SK-MEL-5 (cell line): ENCODE measurements around the gene PPP1CC. TPM values are rescaled to one million over a fixed set of nuclear protein-coding genes. Genes with fewer than 3 reads are reported as not detected.
"Not testable (repeated sequence)": the region's sequence is repeated elsewhere in the genome, so short reads cannot be mapped to it uniquely, and the experiment has no call there.

Source experiments
- DNase-seq: peaks from one replicate; pipeline ENCODE4 v3.0.0-alpha.2; 2016; ENCODE audit warnings: low read depth, low spot score
- in situ Hi-C: cut with HindIII; loops from 2 replicates; pipeline ENCODE4 v1.10.0; 2016; ENCODE audit warnings: low sequenced_read_pairs, high pct_unique_total_duplicates, low pct_unique_long_range_greater_than_20kb
- total RNA-seq: library from RNA; depleted of rRNA; stranded (reverse); fragments of >200 nt; shearing (Covaris generic); gene quantifications from 2 replicates; pipeline ENCODE4 v1.2.3, GENCODE V29; 2014

Gene PPP1CC
- total RNA-seq, 1 experiment from 2014 or later: 197 TPM

GRCh38 chr12:110733900-110734299, 8.8 kb downstream of the PPP1CC start:
- peak; percentile 13 for DNase-seq
- in situ Hi-C loops: no loop called here

GRCh38 chr12:110733089-110733715, 9.5 kb downstream of the PPP1CC start:
- DNase-seq: peak; percentile 67

GRCh38 chr12:110732572-110732971, 10.1 kb downstream of the PPP1CC start:
- no peak for DNase-seq
- in situ Hi-C loops: no loop called here

More at GRCh38 chr12:110733089-110733715, 9.5 kb downstream of the PPP1CC start:
- in situ Hi-C loops: no loop called here

- in situ Hi-C loops: no loop called here
Measured at GRCh38 chr12:110731479-110731878, 11.2 kb downstream of the PPP1CC start.

GRCh38 chr12:110728628-110729027, 14.1 kb downstream of the PPP1CC start:
- no peak for DNase-seq
- in situ Hi-C loops: no loop called here

More at GRCh38 chr12:110731479-110731878, 11.2 kb downstream of the PPP1CC start:
- no peak for DNase-seq

GRCh38 chr12:110726708-110727369, 15.9 kb downstream of the PPP1CC start:
- DNase-seq: no peak

GRCh38 chr12:110726028-110726427, 16.7 kb downstream of the PPP1CC start:
- DNase-seq: no peak
- in situ Hi-C loops: no loop called here

More at GRCh38 chr12:110726708-110727369, 15.9 kb downstream of the PPP1CC start:
- in situ Hi-C loops: no loop called here

GRCh38 chr12:110725267-110725666, 17.4 kb downstream of the PPP1CC start:
- in situ Hi-C loops: no loop called here
- peak; percentile 53 for DNase-seq

GRCh38 chr12:110722892-110723291, 19.8 kb downstream of the PPP1CC start:
- in situ Hi-C loops: not testable (repeated sequence)

GRCh38 chr12:110721570-110721969, 21.1 kb downstream of the PPP1CC start:
- in situ Hi-C loops: no loop called here
- no peak for DNase-seq

More at GRCh38 chr12:110722892-110723291, 19.8 kb downstream of the PPP1CC start:
- not testable (repeated sequence) for DNase-seq

- in situ Hi-C loops: no loop called here
- DNase-seq: no peak
Measured at GRCh38 chr12:110720516-110720915, 22.2 kb downstream of the PPP1CC start.

- in situ Hi-C loops: no loop called here
Measured at GRCh38 chr12:110718222-110718908, 24.3 kb downstream of the PPP1CC start.

GRCh38 chr12:110717037-110717436, 25.7 kb downstream of the PPP1CC start:
- DNase-seq: no peak
- in situ Hi-C loops: no loop called here

More at GRCh38 chr12:110718222-110718908, 24.3 kb downstream of the PPP1CC start:
- no peak for DNase-seq

GRCh38 chr12:110708917-110709316, 33.8 kb downstream of the PPP1CC start:
- in situ Hi-C loops: no loop called here
- no peak for DNase-seq

- in situ Hi-C loops: no loop called here
- no peak for DNase-seq
Measured at GRCh38 chr12:110705309-110705708, 37.4 kb downstream of the PPP1CC start.

- in situ Hi-C loops: no loop called here
- no peak for DNase-seq
Measured at GRCh38 chr12:110704750-110705149, 37.9 kb downstream of the PPP1CC start.

GRCh38 chr12:110704231-110704630, 38.5 kb downstream of the PPP1CC start:
- no peak for DNase-seq
- in situ Hi-C loops: no loop called here

GRCh38 chr12:110702081-110702480, 40.6 kb downstream of the PPP1CC start:
- no peak for DNase-seq

More at GRCh38 chr12:110702081-110702480, 40.6 kb downstream of the PPP1CC start:
- in situ Hi-C loops: no loop called here
